Hair follicular keratinocyte (primary cell): Measurements from ENCODE around the gene FBLN5. TPM values are rescaled to one million over a fixed set of nuclear protein-coding genes. Genes with fewer than 3 reads are reported as not detected.

Experiments
- total RNA-seq: library from RNA; depleted of rRNA; stranded (reverse); fragments of >200 nt; gene quantifications from 2 replicates; pipeline ENCODE4 v1.2.3, GENCODE V29; 2015

Gene FBLN5, protein sequence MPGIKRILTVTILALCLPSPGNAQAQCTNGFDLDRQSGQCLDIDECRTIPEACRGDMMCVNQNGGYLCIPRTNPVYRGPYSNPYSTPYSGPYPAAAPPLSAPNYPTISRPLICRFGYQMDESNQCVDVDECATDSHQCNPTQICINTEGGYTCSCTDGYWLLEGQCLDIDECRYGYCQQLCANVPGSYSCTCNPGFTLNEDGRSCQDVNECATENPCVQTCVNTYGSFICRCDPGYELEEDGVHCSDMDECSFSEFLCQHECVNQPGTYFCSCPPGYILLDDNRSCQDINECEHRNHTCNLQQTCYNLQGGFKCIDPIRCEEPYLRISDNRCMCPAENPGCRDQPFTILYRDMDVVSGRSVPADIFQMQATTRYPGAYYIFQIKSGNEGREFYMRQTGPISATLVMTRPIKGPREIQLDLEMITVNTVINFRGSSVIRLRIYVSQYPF
- total RNA-seq: 0.31 and 1.4 TPM in 2 replicates

DNA sequence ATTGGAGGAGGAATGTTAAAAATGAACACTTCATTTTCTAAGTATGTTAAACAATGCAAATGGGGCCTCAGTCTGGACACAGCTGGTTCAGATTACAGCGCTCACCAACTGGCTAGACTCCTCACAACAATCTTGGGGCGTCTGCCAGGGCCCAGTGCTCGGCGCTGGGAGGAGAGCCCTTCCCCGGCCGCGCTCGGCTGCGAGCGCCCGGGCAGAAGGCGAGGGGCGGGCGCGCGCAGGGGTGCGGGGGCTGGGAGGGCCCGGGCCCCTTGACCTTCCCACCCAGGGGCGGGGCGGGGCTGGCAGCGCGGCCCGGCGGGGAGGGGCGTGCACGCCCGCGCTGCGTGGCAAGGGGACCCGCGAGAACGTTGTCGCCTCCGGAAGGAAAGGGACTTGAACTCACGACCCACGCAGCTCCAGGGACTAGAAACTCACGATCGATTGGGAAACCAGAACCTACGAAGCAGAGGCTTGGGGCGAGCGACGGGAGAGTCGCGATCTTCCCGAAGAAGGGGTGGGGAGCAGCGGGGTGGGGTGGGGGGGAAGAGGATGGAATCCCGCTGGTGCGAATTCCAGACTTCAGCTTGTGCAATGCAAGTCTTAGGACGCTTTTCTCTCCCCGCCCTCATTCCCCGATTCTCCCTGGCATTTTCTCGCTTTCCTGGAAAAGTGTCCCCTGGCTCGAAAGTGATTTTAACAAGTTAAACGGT, at the start of gene FBLN5:
Gene FBLN5 (minus strand): TSS at position 220 of the 710 bp plus-strand sequence. CDS start 465 bp downstream, outside the sequence.

DNA sequence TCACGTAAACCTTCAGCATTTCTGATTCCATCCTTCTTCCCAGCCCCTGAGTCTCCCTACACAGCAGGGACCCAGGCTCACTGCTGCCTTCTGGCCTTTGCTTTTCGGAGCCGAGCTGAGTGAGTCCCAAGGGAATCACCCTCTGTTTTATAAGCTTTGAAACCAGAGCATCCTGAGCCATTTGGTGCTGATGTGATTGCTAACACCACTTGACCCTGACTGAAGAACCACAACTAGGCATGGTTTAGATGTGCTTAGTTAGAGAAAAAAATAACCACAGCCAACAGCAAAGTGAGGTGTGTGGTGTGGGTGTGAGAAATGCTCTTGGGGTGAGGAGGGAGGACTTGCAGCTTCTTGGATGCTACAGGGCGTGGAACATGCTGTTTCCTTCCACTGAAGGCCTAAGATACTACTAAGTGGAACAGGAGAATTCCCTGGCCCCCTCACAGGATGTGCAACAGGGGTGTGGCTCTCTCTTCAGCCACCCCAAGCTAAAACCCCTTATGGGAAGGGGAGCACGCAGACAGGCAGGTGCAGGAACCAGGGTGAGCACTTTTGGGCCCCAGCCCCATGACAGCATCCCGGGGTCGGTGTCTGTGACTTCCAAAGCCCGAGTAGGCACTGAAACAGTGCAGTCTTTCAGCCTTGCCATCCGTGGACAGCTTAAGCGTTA, 80.0 kb downstream of the FBLN5 start, which contains the start of gene TC2N:
Gene TC2N (minus strand): TSS at position 221 of the 673 bp plus-strand sequence. CDS start 53,767 bp downstream, outside the sequence.

Other genes with a start within 250 kb of the FBLN5 start
- not detected in 2 replicates for gene CATSPERB, start 215.6 kb downstream of the FBLN5 start, total RNA-seq
- 9.6 and 15.1 TPM in 2 replicates for gene TC2N, start 80.2 kb downstream of the FBLN5 start, total RNA-seq
- gene TRIP11, start 92.4 kb upstream of the FBLN5 start, total RNA-seq: 13.9 and 16.1 TPM in 2 replicates
- gene ATXN3, start 158.9 kb upstream of the FBLN5 start, total RNA-seq: 14.6 and 37.3 TPM in 2 replicates
- gene NDUFB1, start 174.0 kb upstream of the FBLN5 start, total RNA-seq: 302 and 389 TPM in 2 replicates
- gene CPSF2, start 174.3 kb upstream of the FBLN5 start, total RNA-seq: 33.1 and 34.2 TPM in 2 replicates